Osteoblast (primary cell): ENCODE measurements around the gene ZNF184. TPM values are rescaled to one million over a fixed set of nuclear protein-coding genes. Genes with fewer than 3 reads are reported as not detected.

Experiments used
- DNase-seq: peaks from one replicate; pipeline ENCODE4 v3.0.0; 2011; ENCODE audit warnings: low spot score, mixed read lengths; ENCODE audit not compliant: insufficient read length; ENCODE audit errors: missing footprints
- H2AFZ ChIP-seq: 2 replicates; pipeline ENCODE4 v1.6.0; 2011; ENCODE audit warnings: mild to moderate bottlenecking, low read length
- H3K27ac ChIP-seq: 2 replicates; pipeline ENCODE4 v1.5.1; 2011; ENCODE audit warnings: mild to moderate bottlenecking, low read depth, low read length, moderate library complexity
- H3K27me3 ChIP-seq: 2 replicates; pipeline ENCODE4 v1.6.0; 2012; ENCODE audit warnings: mild to moderate bottlenecking, control low read depth, inconsistent platforms, low read length, moderate library complexity; ENCODE audit not compliant: insufficient read depth
- H3K36me3 ChIP-seq: 2 replicates; pipeline ENCODE4 v1.5.1; 2011; ENCODE audit warnings: mild to moderate bottlenecking, low read length, control low read depth, moderate library complexity; ENCODE audit not compliant: insufficient read depth
- H3K4me1 ChIP-seq: 2 replicates; pipeline ENCODE4 v1.5.1; 2011; ENCODE audit warnings: mild to moderate bottlenecking, low read length, control low read depth, moderate library complexity; ENCODE audit not compliant: insufficient read depth
- H3K4me2 ChIP-seq: 2 replicates; pipeline ENCODE4 v1.6.0; 2011; ENCODE audit warnings: mild to moderate bottlenecking, low read length; ENCODE audit not compliant: insufficient read depth
- H3K4me3 ChIP-seq: fragments of 200-600 bp; sonication (generic); 3 replicates; pipeline ENCODE4 v1.5.1; 2012; ENCODE audit warnings: mild to moderate bottlenecking, low read length, inconsistent platforms; ENCODE audit not compliant: insufficient read depth
- H3K79me2 ChIP-seq: 2 replicates; pipeline ENCODE4 v1.6.0; 2012; ENCODE audit warnings: mild to moderate bottlenecking, low read length, control low read depth, inconsistent platforms; ENCODE audit not compliant: insufficient read depth
- H3K9me3 ChIP-seq: 2 replicates; pipeline ENCODE4 v1.5.1; 2011; ENCODE audit warnings: low read depth, low read length, control low read depth
- H4K20me1 ChIP-seq: 2 replicates; pipeline ENCODE4 v1.6.0; 2012; ENCODE audit warnings: mild to moderate bottlenecking, low read length, control low read depth; ENCODE audit not compliant: insufficient read depth
- CTCF ChIP-seq: IDR thresholded peaks from 2 replicates; pipeline ENCODE4 v1.5.1; 2011; ENCODE audit warnings: mild to moderate bottlenecking, low read depth, low read length, moderate library complexity; ENCODE audit errors: extremely low read depth
- total RNA-seq: library from RNA; depleted of rRNA; stranded (reverse); fragments of >200 nt; gene quantifications from 2 replicates; pipeline ENCODE4 v1.2.3, GENCODE V29; 2012

The ZNF184 gene
- total RNA-seq, 1 donor = 9.8 TPM

GRCh38 chr6:27494103-27494502, 21.2 kb upstream of the ZNF184 start:
- Histone ChIP-seq H3K27me3 (no peaks in the 10 kb centered on the region), H3K4me1 (peaks cover 6% of the 10 kb centered on the region), H3K36me3 (no peaks in the 10 kb centered on the region), H3K9me3 (no peaks in the 10 kb centered on the region), H3K79me2 (no peaks in the 10 kb centered on the region), H4K20me1 (no peaks in the 10 kb centered on the region), H3K4me3 (no peak overlapping the region), H3K27ac (no peak overlapping the region), H3K4me2 (no peak overlapping the region), H2AFZ (no peak overlapping the region)
- no peak for DNase-seq
- TF ChIP-seq CTCF = no peak

GRCh38 chr6:27492631-27493190, 19.8 kb upstream of the ZNF184 start:
- H3K79me2 ChIP-seq = no peaks in the 10 kb centered on the region
- TF ChIP-seq CTCF = no peak

GRCh38 chr6:27479319-27480182, 6.6 kb upstream of the ZNF184 start:
- peak overlapping the region; percentile 78 for H3K4me3 ChIP-seq
- H3K4me2 ChIP-seq = peak overlapping the region; percentile 100
- peak overlapping the region; percentile 95 for H3K27ac ChIP-seq
- no peaks in the 10 kb centered on the region for H3K36me3 ChIP-seq
- TF ChIP-seq CTCF = no peak
- no peaks in the 10 kb centered on the region for H4K20me1 ChIP-seq
- no peaks in the 10 kb centered on the region for H3K27me3 ChIP-seq
- no peaks in the 10 kb centered on the region for H3K9me3 ChIP-seq
- no peaks in the 10 kb centered on the region for H3K79me2 ChIP-seq
- H3K4me1 ChIP-seq = peaks cover 15% of the 10 kb centered on the region
- peak overlapping the region; percentile 90 for H2AFZ ChIP-seq
- peak; percentile 86 for DNase-seq

More at GRCh38 chr6:27492631-27493190, 19.8 kb upstream of the ZNF184 start:
- peaks cover 6% of the 10 kb centered on the region for H3K4me1 ChIP-seq
- H4K20me1 ChIP-seq = no peaks in the 10 kb centered on the region
- no peak overlapping the region for H3K27ac ChIP-seq
- no peak for DNase-seq
- H3K36me3 ChIP-seq = no peaks in the 10 kb centered on the region
- H3K4me2 ChIP-seq = no peak overlapping the region
- H2AFZ ChIP-seq = no peak overlapping the region
- no peaks in the 10 kb centered on the region for H3K9me3 ChIP-seq
- H3K4me3 ChIP-seq = no peak overlapping the region
- H3K27me3 ChIP-seq = no peaks in the 10 kb centered on the region

GRCh38 chr6:27478706-27479318, 5.9 kb upstream of the ZNF184 start:
- H3K9me3 ChIP-seq = no peaks in the 10 kb centered on the region
- H3K27ac ChIP-seq = peak overlapping the region; percentile 95
- H3K79me2 ChIP-seq = no peaks in the 10 kb centered on the region
- peak; percentile 88 for DNase-seq
- H4K20me1 ChIP-seq = no peaks in the 10 kb centered on the region
- no peaks in the 10 kb centered on the region for H3K27me3 ChIP-seq
- H3K4me2 ChIP-seq = peak overlapping the region; percentile 100
- TF ChIP-seq CTCF = no peak
- H3K4me1 ChIP-seq = peaks cover 15% of the 10 kb centered on the region
- peak overlapping the region; percentile 78 for H3K4me3 ChIP-seq
- H2AFZ ChIP-seq = peak overlapping the region; percentile 90
- no peaks in the 10 kb centered on the region for H3K36me3 ChIP-seq
